OCI-LY3 (cell line): ENCODE data around the gene C10orf90.

Experiments used
- EZH2phosphoT487 ChIP-seq: fragments of 200-600 bp; shearing (Covaris generic); IDR thresholded peaks from 2 replicates; pipeline ENCODE4 v1.6.1; 2018; ENCODE audit warnings: antibody characterized with exemption, mixed run types, low read depth
- TF ChIP-seq, protein P1 (sequence below): fragments of 200-600, 300-600 bp; sonication (generic); IDR thresholded peaks from 2 replicates; pipeline ENCODE4 v1.5.1; 2014; ENCODE audit warnings: antibody characterized with exemption, low read length, low read depth

DNA sequence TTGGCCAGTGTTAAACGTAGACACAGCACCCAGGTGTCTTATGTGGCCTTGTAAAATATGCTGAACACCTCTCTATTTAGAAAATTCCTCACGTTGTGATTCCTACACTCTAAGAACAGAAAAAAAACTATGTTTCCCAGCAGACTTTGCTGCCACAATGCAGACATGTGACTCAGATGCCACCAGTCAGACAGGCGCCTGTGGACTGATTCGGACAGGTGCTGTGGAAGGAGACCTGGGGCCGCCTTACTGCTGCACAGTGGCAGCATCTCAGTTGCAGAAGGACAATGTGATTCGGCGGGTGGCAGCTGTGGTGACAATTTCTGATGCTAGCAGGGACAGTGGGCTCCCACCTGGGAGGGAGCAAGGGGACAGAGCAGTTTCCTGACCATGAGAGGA is 88.8 kb downstream of the C10orf90 start:
- TF ChIP-seq, protein P1, sequence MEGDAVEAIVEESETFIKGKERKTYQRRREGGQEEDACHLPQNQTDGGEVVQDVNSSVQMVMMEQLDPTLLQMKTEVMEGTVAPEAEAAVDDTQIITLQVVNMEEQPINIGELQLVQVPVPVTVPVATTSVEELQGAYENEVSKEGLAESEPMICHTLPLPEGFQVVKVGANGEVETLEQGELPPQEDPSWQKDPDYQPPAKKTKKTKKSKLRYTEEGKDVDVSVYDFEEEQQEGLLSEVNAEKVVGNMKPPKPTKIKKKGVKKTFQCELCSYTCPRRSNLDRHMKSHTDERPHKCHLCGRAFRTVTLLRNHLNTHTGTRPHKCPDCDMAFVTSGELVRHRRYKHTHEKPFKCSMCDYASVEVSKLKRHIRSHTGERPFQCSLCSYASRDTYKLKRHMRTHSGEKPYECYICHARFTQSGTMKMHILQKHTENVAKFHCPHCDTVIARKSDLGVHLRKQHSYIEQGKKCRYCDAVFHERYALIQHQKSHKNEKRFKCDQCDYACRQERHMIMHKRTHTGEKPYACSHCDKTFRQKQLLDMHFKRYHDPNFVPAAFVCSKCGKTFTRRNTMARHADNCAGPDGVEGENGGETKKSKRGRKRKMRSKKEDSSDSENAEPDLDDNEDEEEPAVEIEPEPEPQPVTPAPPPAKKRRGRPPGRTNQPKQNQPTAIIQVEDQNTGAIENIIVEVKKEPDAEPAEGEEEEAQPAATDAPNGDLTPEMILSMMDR, result no peak
- no peak for TF ChIP-seq EZH2phosphoT487
